Measurements from ENCODE around the gene ZNF12.

Gene ZNF12

GRCh38 chr7:6644728-6645127 lies 62.0 kb downstream of the ZNF12 start:
- DNase-seq (ENCODE audit: low read depth), result no peak
- no peak for TF ChIP-seq CTCF (IDR thresholded peaks at IDR 0.05; ENCODE audit: insufficient read depth, low read depth, low read length, missing control alignments)
- H3K4me3 ChIP-seq (ENCODE audit: low read depth, low read length), result no peak overlapping the region

DNA sequence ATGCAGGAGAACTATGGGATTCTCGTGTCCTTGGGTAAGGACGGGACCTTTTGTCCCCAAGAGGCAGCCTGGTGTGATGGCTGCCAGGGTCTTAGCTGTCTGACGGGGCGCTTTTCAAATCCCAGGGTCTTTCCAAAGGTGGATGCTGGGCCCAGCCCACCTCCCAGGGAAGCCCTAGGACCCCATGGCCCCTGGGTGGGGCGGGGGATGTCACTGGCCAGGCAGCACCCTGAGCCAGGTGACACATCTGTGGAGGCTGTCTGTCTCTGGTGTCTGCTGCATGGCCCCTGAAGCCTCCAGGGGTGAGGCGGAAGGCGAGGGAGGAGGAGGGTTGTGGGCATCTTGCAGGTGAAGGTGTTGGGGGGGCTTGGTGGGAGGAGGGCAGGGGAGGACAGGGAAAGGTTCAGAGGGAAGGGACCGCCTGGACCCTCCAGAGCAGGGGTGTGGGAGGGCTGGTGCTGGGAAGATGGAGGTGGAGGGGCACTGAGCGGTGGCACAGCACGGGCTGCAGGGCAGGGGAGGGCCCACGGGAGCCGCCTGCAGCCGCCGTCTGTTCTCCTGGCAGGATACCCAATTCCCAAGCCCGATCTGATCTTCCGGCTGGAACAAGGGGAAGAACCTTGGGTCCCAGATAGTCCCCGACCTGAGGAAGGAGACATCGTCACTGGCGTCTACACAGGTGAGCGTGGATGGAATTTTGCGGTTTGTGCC lies 62.7 kb downstream of the ZNF12 start:
- H3K4me3 ChIP-seq (ENCODE audit: low read depth, low read length), result no peak overlapping the region
- no peak for TF ChIP-seq CTCF (IDR thresholded peaks at IDR 0.05; ENCODE audit: insufficient read depth, low read depth, low read length, missing control alignments)
- no peak for DNase-seq (ENCODE audit: low read depth)

- no peak for DNase-seq (ENCODE audit: low read depth)
- H3K4me3 ChIP-seq (ENCODE audit: low read depth, low read length), result no peak overlapping the region
- TF ChIP-seq CTCF (IDR thresholded peaks at IDR 0.05; ENCODE audit: insufficient read depth, low read depth, low read length, missing control alignments), result no peak
Observed at GRCh38 chr7:6642861-6643640, 63.7 kb downstream of the ZNF12 start.

- DNase-seq (ENCODE audit: low read depth), result no peak
- TF ChIP-seq CTCF (IDR thresholded peaks at IDR 0.05; ENCODE audit: insufficient read depth, low read depth, low read length, missing control alignments), result no peak
- no peak overlapping the region for H3K4me3 ChIP-seq (ENCODE audit: low read depth, low read length)
Observed at GRCh38 chr7:6642239-6642839, 64.4 kb downstream of the ZNF12 start.

DNA sequence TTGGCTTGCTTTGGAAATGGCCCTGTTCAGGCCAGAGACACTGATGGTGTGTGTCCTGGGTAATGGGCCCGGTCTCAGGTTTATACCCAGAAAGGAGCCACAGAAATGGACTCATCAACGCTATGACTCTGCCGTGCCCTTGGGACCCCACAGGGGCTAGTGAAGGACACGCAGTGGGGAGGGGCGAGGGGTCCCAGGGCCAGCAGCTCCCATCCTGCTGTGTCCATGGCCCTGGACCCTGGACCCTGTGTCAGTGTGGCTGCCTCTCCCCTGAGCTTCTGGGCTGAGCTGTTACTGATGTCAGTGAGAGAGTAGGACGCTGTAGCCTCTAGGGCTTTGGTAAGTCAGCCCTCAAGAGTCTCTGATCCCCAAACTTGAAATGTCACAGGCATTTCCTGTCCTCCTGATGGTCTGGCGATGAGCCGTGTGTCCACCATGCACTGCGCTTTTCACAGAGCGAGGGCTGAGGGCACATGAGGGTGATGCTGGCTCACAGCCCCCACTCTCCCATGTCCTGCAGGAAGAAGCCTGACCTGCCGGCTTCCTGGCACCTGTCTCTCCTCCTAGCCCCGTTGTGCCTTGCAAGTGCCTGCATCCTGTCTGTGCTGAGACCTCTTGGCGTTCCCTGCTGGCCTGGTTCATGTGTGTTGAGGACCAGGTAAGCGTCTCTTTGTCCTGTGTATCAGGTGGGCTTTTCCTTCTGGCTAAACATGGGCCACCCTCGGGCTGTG lies 65.3 kb downstream of the ZNF12 start:
- no peak for DNase-seq (ENCODE audit: low read depth)
- no peak for TF ChIP-seq CTCF (IDR thresholded peaks at IDR 0.05; ENCODE audit: insufficient read depth, low read depth, low read length, missing control alignments)
- no peak overlapping the region for H3K4me3 ChIP-seq (ENCODE audit: low read depth, low read length)

- TF ChIP-seq CTCF (IDR thresholded peaks at IDR 0.05; ENCODE audit: insufficient read depth, low read depth, low read length, missing control alignments), result no peak
- DNase-seq (ENCODE audit: low read depth), result no peak
- no peak overlapping the region for H3K4me3 ChIP-seq (ENCODE audit: low read depth, low read length)
Observed at GRCh38 chr7:6640246-6640721, 66.5 kb downstream of the ZNF12 start.

Data from GM12865 (cell line).